ENCODE results near the gene TFEB. TPM values are rescaled to one million over a fixed set of nuclear protein-coding genes. Genes with fewer than 3 reads are reported as not detected.

TFEB gene
- total and polyA plus RNA-seq, 2 donors (not counting 3 experiments of a cell fraction or from before 2014, with no cell fraction given), result 4.9 to 6.6 TPM

GRCh38 chr6:41708856-41709255, 26.6 kb downstream of the TFEB start:
- Histone ChIP-seq H3K9ac (replicated peaks; ENCODE audit: extremely low read depth, insufficient read depth, low read length) (no peak overlapping the region), H3K9me1 (replicated peaks; ENCODE audit: control insufficient read depth, extremely low read depth, insufficient read depth, low read length) (no peaks in the 10 kb centered on the region), H3K36me3 (ENCODE audit: control insufficient read depth in 2 of 2, extremely low read depth in 1 of 2, insufficient read depth in 2 of 2, low read length in 2 of 2) (no peaks in the 10 kb centered on the region), H2AFZ (ENCODE audit: low read depth, low read length) (no peak overlapping the region), H3K27me3 (ENCODE audit: control insufficient read depth in 2 of 2, insufficient read depth in 2 of 2, low read length in 2 of 2) (no peaks in the 10 kb centered on the region), H3K27ac (ENCODE audit: insufficient read depth, low read depth, low read length) (no peak overlapping the region), H4K20me1 (replicated peaks; ENCODE audit: control insufficient read depth, extremely low read depth, insufficient read depth, low read length) (no peaks in the 10 kb centered on the region), H3K4me3 (replicated peaks in 1 of 3; ENCODE audit: insufficient read depth in 1 of 3, low read depth in 1 of 3, low read length in 3 of 3) (no peak overlapping the region), H3K79me2 (ENCODE audit: control insufficient read depth, insufficient read depth, low read length) (no peaks in the 10 kb centered on the region), H3K4me1 (ENCODE audit: control insufficient read depth, extremely low read depth, insufficient read depth, low read length) (no peaks in the 10 kb centered on the region), H3K9me3 (replicated peaks; ENCODE audit: control insufficient read depth, insufficient read depth, low read length) (no peaks in the 10 kb centered on the region), H3K4me2 (ENCODE audit: insufficient read depth, low read length) (no peak overlapping the region)
- POLR2A ChIA-PET, result no interaction called here
- no peak for DNase-seq (ENCODE audit: low read depth, low spot score)
- no TSS peak for BruUV-seq (replicated peaks)
- TF ChIP-seq EZH2 (IDR thresholded peaks at IDR 0.05; ENCODE audit: borderline replicate concordance, low read depth, low read length, severe bottlenecking) (no peak), POLR2AphosphoS5 (IDR thresholded peaks at IDR 0.05; ENCODE audit: insufficient read depth, low read depth, low read length) (no peak), JUN (IDR thresholded peaks at IDR 0.05; ENCODE audit: borderline replicate concordance, insufficient read depth, insufficient read length, low read depth) (no peak)
- FAIRE-seq, result no peak
- intact Hi-C loops (cut with micrococcal nuclease) (no loop called here), dilution Hi-C loops (cut with MboI; ENCODE audit: extremely low pct_ligation_motif_present, low sequenced_read_pairs) (no loop called here)
- CTCF ChIA-PET, result interaction anchor here (0.9 to 1.4 kb wide), 2 partner anchors 14 to 266 kb away, joined by 3 read pairs; no protein-coding TSS in a partner anchor

GRCh38 chr6:41707565-41708200, 27.7 kb downstream of the TFEB start:
- H3K27ac ChIP-seq (ENCODE audit: insufficient read depth, low read depth, low read length), result no peak overlapping the region
- no peaks in the 10 kb centered on the region for H4K20me1 ChIP-seq (replicated peaks; ENCODE audit: control insufficient read depth, extremely low read depth, insufficient read depth, low read length)
- H3K4me3 ChIP-seq (replicated peaks in 1 of 3; ENCODE audit: insufficient read depth in 1 of 3, low read depth in 1 of 3, low read length in 3 of 3), result no peak overlapping the region
- peak overlapping the region; percentile 56 for H2AFZ ChIP-seq (ENCODE audit: low read depth, low read length)
- ChIA-PET CTCF (interaction anchor here (1.4 to 2.6 kb wide), 6 partner anchors 20 to 265 kb away, joined by 3 to 13 read pairs (median 5); no protein-coding TSS in a partner anchor), POLR2A (no interaction called here)
- no peak overlapping the region for H3K9ac ChIP-seq (replicated peaks; ENCODE audit: extremely low read depth, insufficient read depth, low read length)
- no peaks in the 10 kb centered on the region for H3K4me1 ChIP-seq (ENCODE audit: control insufficient read depth, extremely low read depth, insufficient read depth, low read length)
- no peaks in the 10 kb centered on the region for H3K9me1 ChIP-seq (replicated peaks; ENCODE audit: control insufficient read depth, extremely low read depth, insufficient read depth, low read length)
- H3K4me2 ChIP-seq (ENCODE audit: insufficient read depth, low read length), result no peak overlapping the region
- DNase-seq (ENCODE audit: low read depth, low spot score), result no peak
- H3K36me3 ChIP-seq (ENCODE audit: control insufficient read depth in 2 of 2, extremely low read depth in 1 of 2, insufficient read depth in 2 of 2, low read length in 2 of 2), result no peaks in the 10 kb centered on the region
- TF ChIP-seq POLR2AphosphoS5 (IDR thresholded peaks at IDR 0.05; ENCODE audit: insufficient read depth, low read depth, low read length) (no peak), GATA2 (IDR thresholded peaks at IDR 0.05; ENCODE audit: insufficient read depth, insufficient read length, low read depth, low read length) (no peak), POLR2A (IDR thresholded peaks at IDR 0.05; ENCODE audit: low read depth, low read length) (no peak), JUN (IDR thresholded peaks at IDR 0.05; ENCODE audit: borderline replicate concordance, insufficient read depth, insufficient read length, low read depth) (no peak), FOS (IDR thresholded peaks at IDR 0.05; ENCODE audit: borderline replicate concordance, insufficient read depth, low read length) (no peak), EZH2 (IDR thresholded peaks at IDR 0.05; ENCODE audit: borderline replicate concordance, low read depth, low read length, severe bottlenecking) (no peak), MYC (IDR thresholded peaks at IDR 0.05; ENCODE audit: low read depth, low read length) (no peak), CTCF (IDR thresholded peaks at IDR 0.05; ENCODE audit: extremely low read depth in 1 of 2, insufficient read depth in 1 of 2, low read depth in 1 of 2, low read length in 2 of 2) (no peak), MAX (IDR thresholded peaks at IDR 0.05; ENCODE audit: insufficient read depth, insufficient read length) (peak; percentile 15)
- FAIRE-seq, result peak; percentile 44
- dilution Hi-C loops (cut with MboI; ENCODE audit: extremely low pct_ligation_motif_present, low sequenced_read_pairs), result no loop called here
- no TSS peak for BruUV-seq (replicated peaks)
- no peaks in the 10 kb centered on the region for H3K9me3 ChIP-seq (replicated peaks; ENCODE audit: control insufficient read depth, insufficient read depth, low read length)
- no peaks in the 10 kb centered on the region for H3K79me2 ChIP-seq (ENCODE audit: control insufficient read depth, insufficient read depth, low read length)
- H3K27me3 ChIP-seq (ENCODE audit: control insufficient read depth in 2 of 2, insufficient read depth in 2 of 2, low read length in 2 of 2), result no peaks in the 10 kb centered on the region
- intact Hi-C loops (cut with micrococcal nuclease), result loop anchor here (2.0 kb wide), 1 partner anchor 27 kb away; the partner anchor contains the start of gene TFEB

Measured in endothelial cell of umbilical vein (primary cell).